NCI-H2227 (cell line): ENCODE data around the gene SAMD10.
"Not testable (repeated sequence)": the region's sequence is repeated elsewhere in the genome, so short reads cannot be mapped to it uniquely, and the experiment has no call there.

Source experiments
- DNase-seq: peaks from one replicate; lab custom pipeline; 2025; ENCODE audit not compliant: unreplicated experiment; lab: John Stamatoyannopoulos, UW

Gene SAMD10

GRCh38 chr20:63979557-63980316, at the start of gene SAMD10:
Gene SAMD10, minus strand, starts transcription at chr20:63979642. Its CDS starts 175 bp downstream, at chr20:63979467.
- DNase-seq, result peak; percentile 85

GRCh38 chr20:64027981-64028685, 48.7 kb upstream of the SAMD10 start:
- no peak for DNase-seq

GRCh38 chr20:64025826-64026412, 46.5 kb upstream of the SAMD10 start:
- no peak for DNase-seq

GRCh38 chr20:64025101-64025825, 45.8 kb upstream of the SAMD10 start:
- DNase-seq, result no peak

GRCh38 chr20:64024141-64024990, 44.9 kb upstream of the SAMD10 start:
- DNase-seq, result no peak

GRCh38 chr20:64023361-64024140, 44.1 kb upstream of the SAMD10 start:
- DNase-seq, result no peak

GRCh38 chr20:64022671-64023360, 43.4 kb upstream of the SAMD10 start:
- DNase-seq, result no peak

GRCh38 chr20:64021124-64021975, 41.9 kb upstream of the SAMD10 start:
- DNase-seq, result no peak

GRCh38 chr20:64015635-64016034, 36.2 kb upstream of the SAMD10 start:
- DNase-seq, result no peak

GRCh38 chr20:64012385-64013154, 33.1 kb upstream of the SAMD10 start:
- DNase-seq, result not testable (repeated sequence)

- no peak for DNase-seq
These were observed 31.9 kb upstream of the SAMD10 start for GRCh38 chr20:64011366-64011779.

- DNase-seq, result no peak
These were observed 31.3 kb upstream of the SAMD10 start for GRCh38 chr20:64010711-64011237.

- DNase-seq, result no peak
These were observed 30.5 kb upstream of the SAMD10 start for GRCh38 chr20:64009811-64010387.

- DNase-seq, result no peak
These were observed 27.5 kb upstream of the SAMD10 start for GRCh38 chr20:64006902-64007301.

GRCh38 chr20:64006490-64006889, 27.0 kb upstream of the SAMD10 start:
- DNase-seq, result no peak

- DNase-seq, result no peak
These were observed 26.0 kb upstream of the SAMD10 start for GRCh38 chr20:64005394-64005793.
